Keratinocyte (primary cell): ENCODE measurements around the gene ARMC5. TPM values are rescaled to one million over a fixed set of nuclear protein-coding genes. Genes with fewer than 3 reads are reported as not detected.
A peak's percentile ranks its signal among the peaks of the same experiment; 100 is the strongest.

Experiments
- DNase-seq: peaks from one replicate; pipeline ENCODE4 v3.0.0-alpha.2; 2011; ENCODE audit warnings: low read depth, missing footprints, low spot score
- FAIRE-seq: peaks from 2 replicates; lab custom pipeline; 2011; peaks lifted over from hg19 to GRCh38; lab: Jason Lieb, UNC
- H2AFZ ChIP-seq: 2 replicates; pipeline ENCODE4 v1.6.0; 2012; ENCODE audit warnings: low read length, control low read depth, inconsistent platforms; ENCODE audit not compliant: control insufficient read depth
- H3K27ac ChIP-seq: 2 replicates; pipeline ENCODE4 v1.5.1; 2011; ENCODE audit warnings: low read length; ENCODE audit not compliant: control insufficient read depth, insufficient read depth
- H3K27me3 ChIP-seq: 3 replicates; pipeline ENCODE4 v1.6.0; 2011; ENCODE audit warnings: low read length; ENCODE audit not compliant: control insufficient read depth, insufficient read depth; ENCODE audit errors: extremely low read depth
- H3K36me3 ChIP-seq, 2 experiments: 2 replicates in 1 of 2; 3 replicates in 1 of 2; pipeline ENCODE4 v1.5.1; 2011; ENCODE audit warnings: low read length in 2 of 2, mild to moderate bottlenecking in 1 of 2; ENCODE audit not compliant: control insufficient read depth in 2 of 2, insufficient read depth in 2 of 2; ENCODE audit errors: extremely low read depth in 1 of 2
- H3K4me1 ChIP-seq: 3 replicates; pipeline ENCODE4 v1.5.1; 2011; ENCODE audit warnings: low read length; ENCODE audit not compliant: control insufficient read depth, insufficient read depth; ENCODE audit errors: extremely low read depth
- H3K4me2 ChIP-seq: 3 replicates; pipeline ENCODE4 v1.6.0; 2011; ENCODE audit warnings: low read depth, low read length; ENCODE audit not compliant: control insufficient read depth, insufficient read depth; ENCODE audit errors: extremely low read depth
- H3K4me3 ChIP-seq, 3 experiments: fragments of 200-600 bp in 1 of 3; sonication (generic) in 1 of 3; 2 replicates in 2 of 3; 3 replicates in 1 of 3; pipeline ENCODE4 v1.5.1; 2011 to 2016; ENCODE audit warnings: low read length in 3 of 3, mild to moderate bottlenecking in 3 of 3, control low read depth in 2 of 3, inconsistent platforms in 1 of 3, low read depth in 1 of 3, mixed read lengths in 1 of 3, mixed run types in 1 of 3, moderate library complexity in 1 of 3; ENCODE audit not compliant: control insufficient read depth in 2 of 3, insufficient read depth in 2 of 3; ENCODE audit errors: extremely low read depth in 1 of 3
- H3K79me2 ChIP-seq: 2 replicates; pipeline ENCODE4 v1.6.0; 2012; ENCODE audit warnings: low read length; ENCODE audit not compliant: control insufficient read depth, insufficient read depth
- H3K9ac ChIP-seq: 3 replicates; pipeline ENCODE4 v1.6.0; 2011; ENCODE audit warnings: low read length; ENCODE audit not compliant: control insufficient read depth, insufficient read depth; ENCODE audit errors: extremely low read depth
- H3K9me1 ChIP-seq: 3 replicates; pipeline ENCODE4 v1.6.0; 2011; ENCODE audit warnings: low read length; ENCODE audit not compliant: control insufficient read depth, insufficient read depth; ENCODE audit errors: extremely low read depth
- H3K9me3 ChIP-seq: 2 replicates; pipeline ENCODE4 v1.5.1; 2012; ENCODE audit warnings: low read depth, low read length; ENCODE audit not compliant: control insufficient read depth
- H4K20me1 ChIP-seq: 3 replicates; pipeline ENCODE4 v1.6.0; 2011; ENCODE audit warnings: low read length; ENCODE audit not compliant: control insufficient read depth, insufficient read depth; ENCODE audit errors: extremely low read depth
- EZH2 ChIP-seq: IDR thresholded peaks from one replicate; pipeline ENCODE4 v1.6.1; 2012; ENCODE audit warnings: inconsistent platforms, mild to moderate bottlenecking, low read length, moderate library complexity
- dilution Hi-C: fragments of 300-500 bp; cut with MboI; formaldehyde crosslinking; loops from one replicate; pipeline ENCODE4 v1.7.0; 2020; ENCODE audit warnings: low sequenced_read_pairs; ENCODE audit not compliant: extremely low pct_ligation_motif_present
- polyA plus RNA-seq, 5 experiments: library from polyadenylated mRNA; depleted of rRNA in 3 of 5; stranded (reverse) in 3 of 5; stranded (forward) in 1 of 5; unstranded in 1 of 5; fragments of >200 nt; gene quantifications; 1 replicate in 1 of 5; 2 replicates in 3 of 5; 3 replicates in 1 of 5; pipeline versions ENCODE4 v1.2.1 to v1.2.3, GENCODE V29; 2011 to 2012; ENCODE audit warnings: missing spikeins in 2 of 5, low read depth in 1 of 5, low replicate concordance in 1 of 5
- TF ChIP-seq, protein P1 (sequence below), 3 experiments: IDR thresholded peaks in 1 of 3; conservative IDR thresholded peaks in 1 of 3; optimal IDR thresholded peaks in 1 of 3; 2 replicates in 2 of 3; 3 replicates in 1 of 3; pipeline versions ENCODE3 to v1.5.1; 2011; ENCODE audit warnings: low read length in 3 of 3, mild to moderate bottlenecking in 3 of 3, moderate library complexity in 2 of 3, control low read depth in 1 of 3, inconsistent platforms in 1 of 3; ENCODE audit not compliant: insufficient read depth in 2 of 3; ENCODE audit errors: extremely low read depth in 1 of 3

The ARMC5 gene
- polyA plus RNA-seq, 1 donor (not counting 4 experiments of a cell fraction or from before 2014, with no cell fraction given): 3.0 TPM

DNA sequence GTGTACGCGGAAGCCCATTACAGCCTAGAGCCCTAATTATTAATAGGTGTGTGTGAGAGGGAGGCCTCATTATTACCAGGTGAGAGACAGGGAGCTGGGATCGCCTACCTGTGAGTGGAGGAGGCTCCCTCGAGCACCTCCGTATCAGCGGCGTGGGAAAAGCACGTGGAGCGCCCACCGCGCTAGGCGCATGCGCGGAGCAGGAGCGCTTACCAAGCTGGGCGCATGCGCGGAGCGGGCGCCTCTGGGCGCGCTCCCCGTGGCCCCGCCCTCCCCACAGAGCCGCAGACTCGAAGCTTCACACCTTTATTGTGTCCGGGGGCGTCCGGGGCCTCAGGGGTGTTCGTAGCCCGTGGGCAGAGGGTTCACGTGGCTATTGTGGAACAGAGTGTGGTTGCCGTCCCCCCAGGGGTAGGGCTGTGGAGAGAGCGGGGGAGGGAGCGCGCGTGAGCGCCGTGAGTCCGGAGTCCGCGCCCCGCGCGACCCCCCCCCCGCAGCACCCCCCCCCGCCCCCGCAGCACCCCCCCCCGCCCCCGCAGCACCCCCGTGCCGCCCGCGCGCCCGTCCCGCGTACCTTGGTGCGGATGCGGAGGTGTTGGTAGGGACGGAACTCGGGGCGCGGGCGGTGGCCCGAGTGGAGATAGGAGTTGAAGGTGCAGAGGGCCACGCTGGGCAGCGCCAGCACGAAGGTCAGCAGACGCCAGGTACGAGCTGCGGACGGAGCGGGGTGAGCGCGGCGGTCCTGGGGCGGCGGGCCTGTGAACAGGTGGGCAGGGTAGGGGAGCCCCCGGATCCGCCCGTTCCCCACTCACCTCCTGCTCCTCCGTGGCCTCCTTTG, 31.6 kb upstream of the ARMC5 start:
- no peaks in the 10 kb centered on the region for H3K79me2 ChIP-seq
- H3K4me1 ChIP-seq: peaks cover 4% of the 10 kb centered on the region
- H3K9me1 ChIP-seq: no peaks in the 10 kb centered on the region
- H3K9me3 ChIP-seq: no peaks in the 10 kb centered on the region
- DNase-seq: no peak
- H3K4me2 ChIP-seq: peak overlapping the region; percentile 41
- H3K27ac ChIP-seq: no peak overlapping the region
- H4K20me1 ChIP-seq: no peaks in the 10 kb centered on the region
- no peak for TF ChIP-seq EZH2
- TF ChIP-seq, protein P1, sequence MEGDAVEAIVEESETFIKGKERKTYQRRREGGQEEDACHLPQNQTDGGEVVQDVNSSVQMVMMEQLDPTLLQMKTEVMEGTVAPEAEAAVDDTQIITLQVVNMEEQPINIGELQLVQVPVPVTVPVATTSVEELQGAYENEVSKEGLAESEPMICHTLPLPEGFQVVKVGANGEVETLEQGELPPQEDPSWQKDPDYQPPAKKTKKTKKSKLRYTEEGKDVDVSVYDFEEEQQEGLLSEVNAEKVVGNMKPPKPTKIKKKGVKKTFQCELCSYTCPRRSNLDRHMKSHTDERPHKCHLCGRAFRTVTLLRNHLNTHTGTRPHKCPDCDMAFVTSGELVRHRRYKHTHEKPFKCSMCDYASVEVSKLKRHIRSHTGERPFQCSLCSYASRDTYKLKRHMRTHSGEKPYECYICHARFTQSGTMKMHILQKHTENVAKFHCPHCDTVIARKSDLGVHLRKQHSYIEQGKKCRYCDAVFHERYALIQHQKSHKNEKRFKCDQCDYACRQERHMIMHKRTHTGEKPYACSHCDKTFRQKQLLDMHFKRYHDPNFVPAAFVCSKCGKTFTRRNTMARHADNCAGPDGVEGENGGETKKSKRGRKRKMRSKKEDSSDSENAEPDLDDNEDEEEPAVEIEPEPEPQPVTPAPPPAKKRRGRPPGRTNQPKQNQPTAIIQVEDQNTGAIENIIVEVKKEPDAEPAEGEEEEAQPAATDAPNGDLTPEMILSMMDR (optimal IDR thresholded peaks at IDR 0.05 in 1 of 3, IDR thresholded peaks at IDR 0.05 in 1 of 3, conservative IDR thresholded peaks at IDR 0.05 in 1 of 3; ENCODE audit: extremely low read depth in 1 of 3, insufficient read depth in 2 of 3, low read length in 3 of 3): no peak
- H3K9ac ChIP-seq: no peak overlapping the region
- H3K4me3 ChIP-seq: peak overlapping the region in 1 of 3 experiments; percentile 16
- H2AFZ ChIP-seq: peak overlapping the region; percentile 33
- no peak for FAIRE-seq
- dilution Hi-C loops: no loop called here
- no peaks in the 10 kb centered on the region for H3K36me3 ChIP-seq
- H3K27me3 ChIP-seq: peaks cover 3% of the 10 kb centered on the region

DNA sequence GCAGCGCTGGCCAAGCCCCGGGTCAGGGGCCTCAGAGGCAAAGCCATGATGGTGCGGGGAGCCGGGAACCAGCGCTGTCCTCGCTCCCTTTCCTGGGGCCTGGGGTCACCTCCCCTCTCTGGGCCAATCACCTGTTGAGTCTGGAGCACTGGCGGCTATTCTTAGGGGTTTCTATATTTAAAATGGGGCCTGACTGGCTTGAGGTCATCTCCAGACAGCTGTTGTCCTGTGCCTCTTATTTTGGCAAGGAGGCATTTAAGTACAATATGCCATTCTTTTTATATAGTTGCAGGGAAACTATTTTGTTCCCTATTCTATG, 31.1 kb upstream of the ARMC5 start, which contains the start of gene COX6A2:
Gene COX6A2, minus strand, starts transcription at position 82 of the 319 bp plus-strand sequence. Its CDS starts 35 bp downstream, at position 47.
- FAIRE-seq (no peak), DNase-seq (no peak)
- H4K20me1 ChIP-seq: no peaks in the 10 kb centered on the region
- no peaks in the 10 kb centered on the region for H3K9me3 ChIP-seq
- no peaks in the 10 kb centered on the region for H3K36me3 ChIP-seq
- H3K9me1 ChIP-seq: no peaks in the 10 kb centered on the region
- H3K4me2 ChIP-seq: peak within 1 kb of the TSS; percentile 41
- H3K9ac ChIP-seq: no peak within 1 kb of the TSS
- TF ChIP-seq, protein P1 (optimal IDR thresholded peaks at IDR 0.05 in 1 of 3, IDR thresholded peaks at IDR 0.05 in 1 of 3, conservative IDR thresholded peaks at IDR 0.05 in 1 of 3; ENCODE audit: extremely low read depth in 1 of 3, insufficient read depth in 2 of 3, low read length in 3 of 3): no peak
- TF ChIP-seq EZH2: no peak
- H3K79me2 ChIP-seq: no peaks in the 10 kb centered on the region
- H3K4me1 ChIP-seq: peaks cover 4% of the 10 kb centered on the region
- peaks cover 3% of the 10 kb centered on the region for H3K27me3 ChIP-seq
- no peak within 1 kb of the TSS for H3K27ac ChIP-seq
- dilution Hi-C loops: no loop called here
- H3K4me3 ChIP-seq: peak within 1 kb of the TSS in 1 of 3 experiments; percentile 16
- H2AFZ ChIP-seq: peak within 1 kb of the TSS; percentile 33
